Measurements from ENCODE around the gene MYOM3. TPM values are rescaled to one million over a fixed set of nuclear protein-coding genes. Genes with fewer than 3 reads are reported as not detected.

MYOM3 gene
- total and polyA plus RNA-seq, 2 of the 13 experiments (the other 11 are each of a cell fraction or from before 2014, with no cell fraction given): 5.8 to 15.3 TPM

- TF ChIP-seq SMAD3 (CRISPR knock-in tag; IDR thresholded peaks at IDR 0.05): no peak
- TF ChIP-seq ZNF430 (CRISPR knock-in tag; IDR thresholded peaks at IDR 0.05): no peak
- TF ChIP-seq TRAFD1 (CRISPR knock-in tag; IDR thresholded peaks at IDR 0.05; ENCODE audit: borderline replicate concordance): no peak
- no peak for TF ChIP-seq ATF1 (CRISPR knock-in tag; IDR thresholded peaks at IDR 0.05)
These were observed 9.5 kb upstream of the MYOM3 start (continued) for GRCh38 chr1:24121406-24121805.

- WGBS (ENCODE audit: low lambda C conversion rate): 100% methylated on average over 1 of the region's 3 CpGs
- H3K9me3 ChIP-seq (ENCODE audit: low read length): no peaks in the 10 kb centered on the region
- peaks cover 0 to 5% of the 10 kb centered on the region in 2 experiments; a peak in 2 of 5 replicates for H3K36me3 ChIP-seq (replicated peaks in 1 of 2; ENCODE audit: control insufficient read depth in 1 of 2, insufficient read depth in 2 of 2, low read length in 2 of 2)
- H2AFZ ChIP-seq (ENCODE audit: low read length): no peak overlapping the region
- POLR2A ChIA-PET: interaction anchor here (1.2 to 4.3 kb wide), 5 partner anchors 10 to 34 kb away, joined by 4 to 44 read pairs (median 19); partner anchors contain the start of gene IL22RA1
- H4K20me1 ChIP-seq (ENCODE audit: insufficient read depth, low read length): no peaks in the 10 kb centered on the region
- FAIRE-seq (no peak), ATAC-seq (no peak), DNase-seq (ENCODE audit: low spot score) (no peak)
- intact Hi-C loops (cut with micrococcal nuclease; ENCODE audit: unreplicated experiment): no loop called here
- peak overlapping the region; percentile 50; the same call in 1 of the 2 replicates for H3K9ac ChIP-seq (ENCODE audit: insufficient read depth, low read depth, low read length)
- peak overlapping the region; percentile 66 for H3K4me2 ChIP-seq (ENCODE audit: low read depth, low read length)
- CTCF ChIA-PET (ENCODE audit: low intra/inter-chr PET ratio, low total read pairs): no interaction called here
- in situ Hi-C loops (cut with HindIII; ENCODE audit: extremely low pct_ligation_motif_present, low pct_unique_long_range_greater_than_20kb): no loop called here
- peak overlapping the region; percentile 79 for H3K27ac ChIP-seq (ENCODE audit: extremely low read length, insufficient read depth, low read length)
- no TSS peak for BruUV-seq (replicated peaks)
- H3K4me1 ChIP-seq (ENCODE audit: insufficient read depth, low read length): peaks cover 56% of the 10 kb centered on the region
- H3K79me2 ChIP-seq (ENCODE audit: insufficient read depth, low read length): no peaks in the 10 kb centered on the region
- TF ChIP-seq HNRNPUL1 (IDR thresholded peaks at IDR 0.05; ENCODE audit: low read depth, low read length) (no peak), ZSCAN9 (CRISPR knock-in tag; IDR thresholded peaks at IDR 0.05; ENCODE audit: borderline replicate concordance) (no peak), XBP1 (CRISPR knock-in tag; IDR thresholded peaks at IDR 0.05) (no peak), U2AF1 (optimal IDR thresholded peaks at IDR 0.05; ENCODE audit: low read depth, low read length) (no peak), ZBTB43 (CRISPR knock-in tag; conservative IDR thresholded peaks at IDR 0.05) (no peak), EED (CRISPR knock-in tag; IDR thresholded peaks at IDR 0.05) (no peak), ZNF335 (CRISPR knock-in tag; IDR thresholded peaks at IDR 0.05) (no peak), CEBPG (CRISPR knock-in tag; IDR thresholded peaks at IDR 0.05) (no peak)
- peak overlapping the region in 1 of 3 experiments; percentile 36; a peak in 1 of 6 replicates for H3K4me3 ChIP-seq (replicated peaks in 1 of 3; ENCODE audit: insufficient read depth in 1 of 3, low read depth in 2 of 3, low read length in 3 of 3)
- no peaks in the 10 kb centered on the region for H3K27me3 ChIP-seq (ENCODE audit: control insufficient read depth in 1 of 2, insufficient read depth in 2 of 2, low read length in 2 of 2)
These were observed 9.0 kb upstream of the MYOM3 start for GRCh38 chr1:24120965-24121364.

All from HepG2 (cell line).